NCI-H526 (cell line): Measurements from ENCODE around the gene NCCRP1.

ENCODE experiments used
- DNase-seq, 2 experiments: peaks; one replicate each; lab custom pipeline; 2025; lab: John Stamatoyannopoulos, UW

NCCRP1 gene

DNA sequence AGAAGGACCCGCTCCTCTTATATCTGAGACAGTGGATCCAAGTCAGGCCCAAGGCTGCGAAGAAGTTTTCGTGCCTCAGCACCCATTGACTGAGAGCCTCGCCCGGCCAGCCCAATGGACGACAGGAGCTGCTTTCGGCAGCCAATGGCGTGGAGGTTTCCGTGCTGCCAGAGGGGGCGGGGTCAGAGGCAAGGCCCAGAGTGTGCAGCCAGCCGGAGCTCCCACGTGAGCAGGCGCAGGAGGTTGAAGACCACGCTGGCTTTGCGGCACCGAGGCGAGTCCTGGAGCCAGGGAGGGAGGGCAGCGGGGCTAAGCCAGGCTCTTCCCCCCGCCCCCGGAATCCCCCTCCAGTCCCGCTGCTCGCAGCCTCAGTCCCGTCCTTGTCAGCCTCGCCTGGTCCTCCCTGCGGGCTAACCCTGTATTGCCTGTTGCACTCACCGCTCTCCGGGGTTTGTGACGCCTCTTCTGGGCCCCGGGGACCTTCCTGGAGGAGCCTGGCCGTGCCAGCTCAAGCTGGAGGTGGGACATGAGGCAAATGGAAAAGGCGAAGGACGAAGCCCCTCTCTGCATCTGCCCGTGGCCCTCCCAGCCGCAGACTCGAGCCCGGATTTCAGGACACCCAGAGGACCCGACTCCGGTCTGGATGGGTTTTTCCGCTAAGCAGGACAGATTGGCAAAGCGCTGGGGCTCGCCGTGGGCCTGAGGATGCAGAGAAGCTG lies 50.3 kb downstream of the NCCRP1 start:
- peak in 1 of 2 experiments; percentile 57 for DNase-seq

DNA sequence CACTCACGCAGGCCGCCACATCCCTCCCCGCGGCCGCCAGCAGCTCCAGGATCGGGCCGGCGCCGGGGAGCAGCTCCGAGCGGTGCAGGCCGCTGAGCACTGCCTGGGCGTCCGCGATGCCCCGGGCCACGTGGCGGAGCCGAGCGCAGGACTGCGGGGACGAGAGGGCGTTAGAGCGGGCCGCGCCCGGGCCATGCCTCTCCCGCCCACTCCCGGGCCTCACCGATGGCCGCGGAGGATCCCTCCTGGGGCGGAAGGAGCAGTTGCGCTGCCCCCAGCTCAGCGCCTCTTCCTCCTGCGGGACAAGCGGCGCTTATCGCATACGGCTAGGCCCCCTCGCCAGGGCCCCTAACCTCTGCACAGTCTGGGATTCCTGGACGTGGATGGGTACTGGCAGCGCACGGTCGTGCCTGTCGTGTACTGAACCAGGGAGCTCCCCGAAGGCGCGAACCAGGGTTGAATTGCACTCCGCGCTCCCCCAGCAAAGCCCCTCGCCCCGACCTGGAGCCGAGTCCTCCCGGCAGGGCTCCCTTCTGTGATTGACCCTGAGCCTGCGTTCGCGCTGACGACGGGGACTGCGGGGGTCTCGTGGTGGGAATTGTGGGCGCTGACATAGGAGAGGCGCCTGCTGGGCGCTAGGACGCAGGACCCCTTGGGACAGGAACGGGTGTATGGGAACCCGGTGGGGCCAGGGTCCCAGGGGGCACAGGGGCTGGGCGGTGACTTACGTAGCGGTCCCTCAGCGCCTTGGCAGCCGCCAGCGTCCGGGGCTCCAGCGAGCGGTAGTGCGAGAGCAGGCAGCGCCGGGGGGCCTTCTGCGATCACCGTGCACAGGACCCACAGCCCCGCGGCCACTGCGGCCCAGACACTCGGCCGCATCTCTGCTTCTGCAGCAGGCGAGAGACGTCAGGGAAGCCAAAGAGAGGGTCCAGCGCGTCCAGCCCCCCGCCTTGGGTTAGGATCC lies 51.2 kb downstream of the NCCRP1 start:
- no peak for DNase-seq

DNA sequence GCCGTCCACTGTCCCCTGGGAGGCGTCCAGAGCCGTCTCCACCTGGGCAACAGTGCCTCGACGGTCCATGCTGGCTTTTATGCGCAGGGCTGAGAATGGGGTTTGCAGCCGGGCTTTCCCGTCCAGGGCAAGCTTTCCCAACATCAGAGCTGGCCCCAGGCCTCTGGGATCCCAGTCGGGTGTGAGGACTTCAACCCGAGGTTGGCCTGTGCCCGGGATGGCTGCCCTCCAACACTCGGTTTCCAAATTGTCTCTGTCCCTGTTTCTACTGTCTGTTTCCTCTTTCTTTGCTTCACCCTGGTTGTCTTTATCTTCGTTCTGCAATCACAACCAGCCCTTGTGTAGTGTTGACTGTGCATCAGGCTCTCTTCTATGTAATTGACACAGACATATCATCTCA lies 52.0 kb downstream of the NCCRP1 start, which contains the start of gene IFNL4:
Gene IFNL4, minus strand, starts transcription at position 51 of the 400 bp plus-strand sequence.
- no peak for DNase-seq

DNA sequence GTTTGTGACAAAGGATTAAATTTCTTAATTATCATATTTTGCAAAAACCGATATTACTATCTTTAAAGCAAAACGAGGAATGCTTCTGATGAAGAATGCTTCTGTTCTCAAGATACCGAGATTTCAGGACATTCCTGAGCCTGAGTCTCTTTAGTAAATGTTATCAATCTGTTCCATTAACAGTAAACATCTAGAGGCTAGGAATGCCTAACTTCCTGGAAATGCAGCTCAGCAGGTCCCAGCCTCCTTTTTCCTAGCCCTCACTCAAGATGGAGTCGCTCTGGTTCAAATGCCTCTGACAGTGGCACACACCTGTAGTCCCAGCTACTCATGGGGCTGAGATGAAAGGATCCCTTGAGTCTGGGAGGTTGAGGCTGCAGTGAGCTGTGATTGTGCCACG lies 54.3 kb downstream of the NCCRP1 start:
- no peak for DNase-seq
